HG03558 (cell line): ENCODE data around the gene CDH4.

Experiments
- ATAC-seq: cut with Tn5 transposase; IDR thresholded peaks from one replicate; pipeline ENCODE4 v1.9.1; 2021; ENCODE audit warnings: moderate number of reproducible peaks; ENCODE audit not compliant: unreplicated experiment; ENCODE audit errors: extremely low read depth

The CDH4 gene

DNA sequence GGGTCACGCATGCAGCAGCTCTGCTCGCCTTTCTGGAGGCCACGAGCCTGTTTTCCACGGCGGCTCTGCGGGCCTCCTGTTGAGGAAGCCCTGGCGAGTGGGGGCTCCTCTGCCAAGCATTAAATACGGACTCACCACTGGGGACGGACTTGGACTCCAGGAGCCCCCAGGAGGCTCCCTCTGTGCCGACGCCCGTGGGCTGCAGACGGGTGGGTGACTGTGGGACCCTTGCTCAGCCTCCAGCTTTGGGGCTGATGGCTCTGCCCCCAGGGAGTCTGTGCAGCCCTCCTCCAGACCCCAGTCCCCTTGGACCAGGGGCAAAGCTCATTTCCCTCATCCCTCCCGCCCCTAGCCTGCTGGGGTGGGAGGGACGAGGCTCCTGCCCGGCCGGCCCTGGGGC is 577.5 kb downstream of the CDH4 start:
- ATAC-seq: no peak

DNA sequence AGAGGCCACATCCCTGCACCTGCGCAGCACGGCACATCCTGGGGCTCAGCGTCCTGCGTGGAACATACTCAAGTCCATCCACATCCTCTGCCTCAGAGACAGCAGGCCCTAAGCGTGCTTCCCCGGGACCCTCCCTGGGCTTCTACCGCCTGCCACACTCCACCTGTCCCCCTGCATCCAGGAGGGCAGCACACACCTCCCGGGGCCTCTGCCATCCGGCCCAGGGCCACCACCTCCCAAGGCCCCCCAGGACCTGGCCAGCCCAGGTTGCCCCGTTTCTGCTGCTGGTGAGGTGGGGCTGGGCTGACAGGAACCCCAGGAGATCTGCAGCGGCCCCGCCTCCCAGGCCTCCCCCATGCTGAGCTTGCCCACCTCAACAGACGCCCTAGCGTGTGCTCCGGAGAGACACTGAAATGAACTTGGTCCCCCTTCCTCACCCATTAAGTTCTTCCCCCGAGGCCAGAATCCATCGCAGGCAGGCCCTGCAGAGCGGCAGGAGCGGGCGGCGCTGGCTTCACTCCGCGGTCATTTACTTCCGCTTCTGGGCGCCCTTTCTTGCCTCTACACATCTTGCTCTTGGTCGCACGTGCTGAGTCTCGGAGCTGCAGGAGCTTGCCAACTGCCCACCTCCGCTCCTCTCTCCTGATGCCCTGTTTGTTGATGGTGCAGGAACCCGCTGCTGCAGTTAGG is 578.3 kb downstream of the CDH4 start:
- no peak for ATAC-seq

DNA sequence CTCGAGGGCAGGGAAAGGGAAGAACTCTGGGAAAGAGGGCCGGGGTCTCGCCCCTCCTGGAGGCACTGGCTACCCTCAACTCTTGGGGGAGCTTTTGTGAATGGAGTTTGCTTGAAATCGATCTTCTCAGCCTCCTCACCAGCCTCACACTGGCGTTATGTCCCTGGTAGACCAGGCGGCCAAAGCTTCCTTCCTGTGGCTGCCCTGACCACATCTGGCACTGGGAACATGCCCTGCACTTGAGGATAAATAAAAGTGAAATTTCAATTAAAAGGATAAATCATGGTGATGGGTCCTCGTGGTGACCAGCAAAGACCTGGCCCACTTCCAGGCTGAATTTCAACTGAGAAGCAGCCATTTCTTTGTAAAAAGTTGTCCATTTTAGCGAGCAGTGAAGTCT is 578.9 kb downstream of the CDH4 start:
- no peak for ATAC-seq

DNA sequence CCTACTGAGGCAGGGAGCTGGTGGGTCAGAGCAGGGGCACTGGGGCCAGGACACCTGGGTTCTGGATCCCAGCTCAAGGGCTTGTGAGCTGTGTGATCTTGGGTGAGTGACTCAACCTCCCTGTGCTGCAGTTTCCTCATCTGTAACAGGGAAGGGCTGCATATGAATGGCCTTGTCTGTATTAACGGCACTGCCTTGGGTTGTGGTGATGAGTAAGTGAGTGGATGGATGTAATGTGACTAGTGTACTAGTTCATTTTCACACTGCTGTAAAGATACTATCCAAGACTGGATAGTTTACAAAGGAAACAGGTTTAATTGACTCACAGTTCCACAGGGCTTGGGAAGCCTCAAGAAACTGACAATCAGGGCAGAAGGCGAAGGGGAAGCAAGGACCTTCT is 580.1 kb downstream of the CDH4 start:
- ATAC-seq: no peak

DNA sequence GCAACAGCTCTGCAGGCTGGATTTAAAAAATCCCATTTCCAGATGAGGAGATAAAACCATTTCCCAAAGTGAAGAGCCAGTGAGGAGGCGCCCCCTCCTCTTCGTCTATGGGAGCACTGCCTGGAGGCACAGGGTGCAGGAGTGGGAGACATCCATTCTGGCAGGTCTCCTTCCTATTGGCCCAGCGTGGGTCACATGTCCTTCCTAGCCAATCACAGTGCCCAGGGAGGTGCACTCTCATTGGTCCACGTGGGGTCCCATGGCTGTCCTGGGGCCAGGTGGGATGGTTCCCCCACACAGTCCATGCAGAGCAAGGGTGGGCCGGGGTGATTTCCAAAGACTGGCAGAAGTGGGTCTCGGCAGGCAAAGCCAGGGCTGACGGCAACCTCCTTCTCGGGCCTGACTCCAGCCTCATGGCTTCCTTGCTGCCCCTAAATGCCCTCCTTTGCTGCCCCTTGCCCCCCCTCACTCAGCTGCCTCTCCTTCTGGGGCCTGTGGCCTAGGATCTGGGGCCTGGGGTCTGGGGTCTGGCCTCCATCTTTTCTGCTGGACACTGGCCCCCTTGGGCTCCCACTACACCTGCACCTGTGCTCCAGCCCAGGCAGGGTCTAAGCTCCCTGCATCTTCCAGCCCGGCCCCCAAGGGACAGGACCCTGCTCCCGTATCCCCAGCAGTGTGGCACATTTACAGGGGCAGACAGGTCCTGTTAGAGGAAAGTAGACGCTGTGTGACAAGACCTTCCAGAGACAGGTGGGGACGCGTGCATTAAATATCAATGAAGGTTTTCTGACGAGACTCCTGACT is 581.9 kb downstream of the CDH4 start:
- ATAC-seq: no peak

DNA sequence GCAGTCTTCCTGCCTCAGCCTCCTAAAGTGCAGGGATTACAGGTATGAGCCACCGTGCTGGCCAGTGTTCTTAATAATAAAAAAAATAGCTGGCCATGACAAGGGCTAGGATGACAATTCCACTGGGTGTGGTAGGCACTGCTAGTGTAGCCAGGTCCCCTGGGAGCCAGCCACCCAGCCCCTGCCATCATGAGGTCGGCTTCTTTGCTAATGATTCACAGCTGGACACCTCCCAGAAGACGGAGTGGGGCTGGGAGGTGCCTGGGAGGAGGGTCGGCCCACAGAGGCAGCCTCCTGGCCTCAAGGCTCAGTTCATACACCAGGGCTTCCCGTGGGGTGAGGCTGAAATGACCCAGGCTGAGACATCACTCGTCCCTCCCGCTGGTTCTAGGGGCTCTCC is 583.2 kb downstream of the CDH4 start:
- no peak for ATAC-seq

DNA sequence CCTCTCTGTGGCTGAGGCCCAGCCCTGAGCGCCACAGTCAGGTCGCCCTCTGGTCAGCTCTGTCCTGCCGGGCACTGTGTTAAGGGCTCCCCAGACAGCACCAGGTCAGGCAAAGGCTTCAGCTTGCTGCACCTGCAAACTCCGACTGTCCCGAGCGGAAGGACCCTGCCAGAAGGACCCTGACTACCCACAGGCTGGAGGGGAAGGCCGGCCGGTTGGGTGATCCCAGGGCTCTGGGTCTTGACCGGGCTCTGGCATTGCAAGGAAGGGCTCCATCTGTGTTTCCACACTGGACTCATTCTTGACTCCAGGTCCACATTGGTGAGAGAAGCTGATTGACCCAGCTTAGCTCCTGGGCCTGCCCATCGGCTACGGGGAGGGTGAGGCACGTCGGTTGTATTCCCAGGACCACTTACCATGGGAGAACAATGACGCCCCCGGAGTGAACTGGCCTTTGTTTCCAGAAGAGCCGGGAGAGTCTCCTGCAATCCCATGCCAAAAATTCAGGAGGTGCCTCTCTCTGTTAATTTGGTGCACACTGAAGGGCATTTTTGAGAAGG is 583.8 kb downstream of the CDH4 start:
- no peak for ATAC-seq

DNA sequence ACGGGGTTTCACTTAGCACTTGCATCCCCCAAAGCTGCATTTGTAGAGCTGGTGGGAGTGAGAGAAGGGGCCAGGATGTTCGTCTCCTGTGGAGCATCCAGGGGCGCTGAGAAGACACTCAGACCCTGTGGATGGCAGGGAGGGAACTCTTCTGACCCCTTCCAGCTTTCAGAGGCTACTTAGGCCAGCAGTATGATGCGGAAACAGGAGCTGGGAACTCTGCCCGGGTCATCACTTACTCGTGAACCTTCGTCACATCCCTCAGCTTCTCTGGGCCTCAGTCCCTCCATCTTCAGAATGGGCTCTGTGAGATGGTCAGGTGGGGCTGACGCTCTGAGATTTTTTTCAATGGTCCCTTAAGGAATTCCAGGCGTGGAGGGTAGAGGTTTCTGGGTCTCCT is 585.1 kb downstream of the CDH4 start:
- no peak for ATAC-seq

DNA sequence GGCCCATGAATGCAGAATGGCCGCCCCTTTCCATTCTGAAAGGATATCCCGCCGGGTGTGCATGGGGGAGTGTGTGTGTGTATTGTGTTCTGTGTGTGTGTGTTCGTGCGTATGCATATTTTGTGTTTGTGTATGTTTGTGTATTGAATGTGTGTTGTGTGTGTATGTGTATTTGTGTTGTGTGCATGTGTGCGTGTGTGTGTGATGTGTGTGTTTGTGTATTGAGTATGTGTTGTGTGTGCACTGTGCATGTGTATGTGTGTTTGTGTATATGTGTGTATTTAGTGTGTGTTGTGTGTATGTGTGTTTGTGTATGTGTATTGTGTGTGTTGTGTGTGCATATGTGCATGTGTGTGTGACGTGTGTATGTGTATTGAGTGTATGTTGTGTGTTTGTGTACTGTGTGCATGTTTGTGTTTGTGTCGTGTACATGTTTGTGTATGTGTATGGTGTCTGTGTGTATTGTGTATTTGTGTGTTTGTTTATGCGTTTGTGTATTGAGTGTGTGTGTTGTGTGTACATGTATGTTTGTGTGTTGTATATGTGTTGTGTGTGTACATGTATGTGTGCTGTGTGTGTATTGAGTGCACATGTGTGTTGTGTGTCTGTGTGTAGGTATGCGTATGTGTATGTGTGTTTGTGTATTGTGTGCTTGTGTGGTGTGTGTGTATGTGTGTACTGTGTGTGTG is 587.3 kb downstream of the CDH4 start:
- ATAC-seq: no peak

DNA sequence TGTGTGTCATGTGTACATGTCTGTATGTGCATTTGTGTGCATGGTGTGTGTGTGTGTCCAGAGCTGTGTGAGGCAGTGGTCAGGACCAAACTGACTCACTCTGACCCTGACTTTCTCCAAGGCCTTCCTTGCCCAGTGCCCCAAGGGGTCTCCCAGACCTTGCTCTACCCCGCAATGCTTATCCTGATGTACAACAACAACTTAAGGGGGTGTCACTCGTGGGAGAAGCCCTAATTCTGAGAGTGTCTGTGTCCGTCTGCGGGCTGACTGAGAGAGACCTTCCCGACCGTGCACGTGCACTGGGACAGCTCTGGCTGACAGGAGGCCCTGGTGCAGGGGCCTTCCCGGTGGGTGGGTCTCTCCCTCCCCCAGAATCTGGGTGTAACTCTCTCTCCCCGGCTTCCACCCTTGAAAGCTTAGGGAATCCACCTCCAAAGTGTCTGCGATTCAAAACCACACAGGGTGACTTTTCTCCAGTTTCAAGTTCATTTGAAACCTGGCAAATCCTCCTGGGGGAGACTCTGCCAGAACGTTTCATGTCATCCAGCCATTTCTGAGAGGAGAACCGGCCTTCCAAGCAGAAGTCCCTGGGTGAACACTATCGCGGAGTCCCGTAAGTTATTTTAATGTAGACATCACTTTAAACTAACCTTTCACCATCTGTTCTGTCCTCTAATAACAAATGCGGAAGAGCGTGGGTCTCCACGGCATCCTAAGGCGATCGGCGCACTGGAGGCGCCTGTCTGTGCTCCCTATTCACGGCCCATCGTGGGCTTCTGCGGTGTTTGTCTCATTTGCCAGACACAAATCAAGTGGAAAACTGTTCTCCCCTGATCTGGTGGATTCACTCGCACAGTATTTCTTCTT is 588.1 kb downstream of the CDH4 start:
- no peak for ATAC-seq

DNA sequence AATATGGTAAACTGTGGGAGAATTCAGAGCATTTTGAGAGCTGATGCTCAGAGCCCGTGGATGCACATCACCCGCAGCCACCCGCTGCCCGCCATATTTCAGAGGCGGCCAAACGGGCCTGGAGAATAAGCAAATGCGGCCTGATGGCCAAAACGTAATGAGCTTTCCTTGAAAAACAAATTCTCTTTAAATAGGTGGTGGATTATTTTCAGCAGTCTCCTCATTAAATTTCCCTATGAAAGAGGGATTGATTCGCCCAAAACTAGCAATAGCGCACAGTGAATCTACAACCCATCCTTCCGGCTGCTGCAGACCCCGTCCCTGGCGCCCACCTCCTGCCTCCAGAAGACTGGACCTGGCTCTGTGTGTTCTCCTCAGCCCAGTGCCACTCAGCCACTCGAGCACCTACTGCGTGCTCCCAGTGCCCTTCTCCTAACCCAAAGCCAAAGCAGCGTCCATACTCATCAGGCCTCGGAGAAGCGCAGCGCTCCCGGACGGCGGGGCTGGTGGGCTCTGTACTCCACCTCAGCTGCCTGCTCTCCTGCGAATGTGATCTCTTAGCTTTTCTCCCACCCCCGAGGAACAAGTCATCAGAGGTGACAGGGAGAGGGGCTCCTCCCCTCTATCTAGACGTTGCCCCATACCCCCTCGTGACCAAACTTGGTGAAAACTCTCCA is 588.9 kb downstream of the CDH4 start:
- ATAC-seq: no peak

DNA sequence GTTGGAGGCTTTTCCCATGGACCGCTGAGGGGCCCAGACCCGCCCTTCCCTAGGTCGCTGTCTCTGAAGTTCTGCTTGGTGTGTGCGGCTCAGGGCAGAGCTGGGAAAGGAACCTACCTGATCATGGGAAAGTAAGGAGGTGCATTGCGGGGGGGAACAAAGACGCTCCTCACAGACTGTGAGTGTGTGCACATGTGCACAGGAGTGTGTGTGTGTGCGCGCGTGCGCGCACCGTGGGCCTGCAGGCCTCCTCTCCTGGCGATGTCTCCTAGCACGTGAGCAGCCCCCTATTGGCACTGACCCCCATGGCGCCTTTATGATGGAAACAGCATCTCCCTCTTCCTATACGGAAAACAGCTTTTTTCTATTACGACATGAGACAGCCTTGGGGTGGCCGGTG is 589.5 kb downstream of the CDH4 start:
- ATAC-seq: no peak

DNA sequence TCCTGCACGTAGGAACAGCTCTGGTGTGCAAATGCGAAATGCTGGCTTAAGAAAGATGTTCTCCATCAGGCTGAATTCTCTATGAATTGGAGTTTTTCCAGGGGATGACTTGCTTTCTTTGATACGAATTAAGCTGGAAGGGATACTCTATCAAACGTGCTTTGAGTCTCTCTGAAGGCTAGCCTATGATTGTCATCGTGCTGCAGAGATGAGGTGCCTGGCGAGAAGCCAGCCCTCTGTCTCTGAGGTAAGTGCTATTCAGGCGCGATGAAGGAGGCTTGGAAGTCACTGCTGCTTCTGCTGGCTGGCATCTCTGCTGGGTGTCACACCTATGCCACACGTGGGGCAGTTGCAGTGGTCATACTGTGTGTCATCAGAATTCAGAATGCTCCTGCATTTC is 589.9 kb downstream of the CDH4 start:
- ATAC-seq: no peak

DNA sequence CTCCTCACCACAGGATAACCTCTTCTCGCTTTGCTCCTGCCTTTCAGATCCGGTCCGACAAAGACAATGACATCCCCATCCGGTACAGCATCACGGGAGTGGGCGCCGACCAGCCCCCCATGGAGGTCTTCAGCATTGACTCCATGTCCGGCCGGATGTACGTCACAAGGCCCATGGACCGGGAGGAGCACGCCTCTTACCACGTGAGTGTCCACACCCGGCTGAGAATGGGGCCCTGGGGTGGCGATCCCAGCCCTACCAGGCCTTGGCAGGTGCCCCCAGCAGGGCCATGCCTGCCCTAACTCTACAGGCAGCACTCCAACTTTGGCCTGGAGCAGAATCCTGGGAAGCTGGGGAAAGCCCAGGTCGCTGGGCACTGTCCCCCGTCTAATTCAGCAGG is 592.6 kb downstream of the CDH4 start:
- no peak for ATAC-seq

DNA sequence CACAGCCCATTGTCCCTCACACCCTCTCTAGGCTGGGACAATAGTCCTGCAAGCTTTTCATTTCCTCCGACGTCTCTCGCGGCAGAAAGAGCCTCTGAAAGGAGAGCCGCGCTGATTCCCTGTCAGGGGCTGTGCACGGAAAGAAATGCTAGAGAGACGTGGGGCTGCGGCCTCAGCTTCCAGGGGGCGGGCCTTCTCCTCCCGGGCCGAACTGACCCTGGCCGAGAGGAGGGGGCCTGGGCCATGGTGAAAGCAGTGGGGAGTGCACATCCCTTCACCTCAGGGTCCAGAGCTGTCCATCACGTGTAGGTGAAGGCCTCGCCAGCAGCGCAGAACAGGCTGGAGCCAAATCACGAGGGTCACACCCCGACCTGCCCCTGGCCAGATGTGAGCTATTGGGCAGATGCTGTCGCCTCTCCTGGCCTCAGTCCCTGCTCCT is 593.2 kb downstream of the CDH4 start:
- no peak for ATAC-seq

DNA sequence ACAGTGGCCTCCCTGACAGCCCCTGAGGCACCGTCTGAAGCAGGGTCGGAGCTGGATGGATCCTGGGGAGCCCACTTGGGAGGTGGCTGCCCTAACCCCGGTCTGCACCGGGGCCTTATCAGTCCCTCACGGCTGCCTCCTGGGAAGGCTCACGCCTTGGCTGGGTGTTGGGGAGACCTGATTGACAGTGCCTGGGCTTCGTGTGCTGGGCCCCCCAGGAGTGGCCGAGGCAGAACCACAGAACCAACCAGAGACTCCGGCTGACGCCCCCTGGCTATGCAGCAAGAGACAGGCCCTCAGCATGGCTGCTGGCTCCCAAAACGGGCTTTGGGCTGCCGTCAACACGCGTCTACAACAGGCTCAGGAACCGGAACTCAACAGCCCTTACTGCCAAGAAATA is 594.0 kb downstream of the CDH4 start:
- no peak for ATAC-seq

DNA sequence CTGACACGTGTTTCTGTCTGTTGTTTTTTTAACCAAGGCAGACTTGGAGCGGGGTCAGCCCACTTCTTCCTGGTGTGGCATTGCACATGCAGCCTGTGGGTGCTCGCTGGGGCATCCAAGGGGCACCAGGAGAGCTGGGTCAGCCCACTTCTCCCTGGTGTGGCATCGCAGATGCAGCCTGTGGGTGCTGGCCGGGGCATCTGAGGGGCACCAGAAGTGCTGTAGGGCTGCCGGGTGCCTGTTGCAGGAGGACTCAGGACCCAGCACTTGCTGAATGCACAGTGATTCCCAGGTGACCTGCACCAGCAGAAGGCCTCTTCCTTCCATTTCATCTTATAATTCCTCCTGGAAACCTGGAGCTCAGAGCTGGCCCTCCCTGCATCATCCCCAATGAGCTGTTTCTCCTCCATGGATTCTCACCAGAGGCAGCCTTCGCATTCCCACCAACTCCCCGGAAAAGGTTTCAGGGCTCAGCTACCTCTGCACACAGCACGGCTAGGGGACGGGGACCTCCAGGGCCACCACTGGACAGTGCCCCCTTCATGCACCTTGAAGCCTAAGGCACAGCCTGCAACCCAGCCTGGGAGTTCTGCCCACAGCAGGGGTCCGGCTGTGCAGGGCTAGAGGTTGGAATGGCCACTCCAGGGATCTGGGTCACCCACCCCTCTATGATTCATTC is 594.8 kb downstream of the CDH4 start:
- ATAC-seq: no peak

DNA sequence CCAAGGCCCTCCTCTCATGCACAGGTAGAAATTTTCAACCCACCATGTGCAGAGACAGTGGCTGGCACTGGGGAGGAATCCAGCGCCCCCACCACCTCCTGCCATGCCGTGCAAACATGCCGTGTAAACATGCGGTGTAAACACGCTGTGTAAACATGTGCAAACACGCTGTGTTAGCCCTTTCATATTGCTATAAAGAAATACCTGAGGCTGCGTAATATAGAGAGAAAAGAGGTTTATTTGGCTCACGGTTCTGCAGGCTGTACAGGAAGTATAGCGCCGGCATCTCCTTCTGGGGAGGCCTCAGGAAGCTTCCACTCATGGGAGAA is 595.3 kb downstream of the CDH4 start:
- no peak for ATAC-seq

DNA sequence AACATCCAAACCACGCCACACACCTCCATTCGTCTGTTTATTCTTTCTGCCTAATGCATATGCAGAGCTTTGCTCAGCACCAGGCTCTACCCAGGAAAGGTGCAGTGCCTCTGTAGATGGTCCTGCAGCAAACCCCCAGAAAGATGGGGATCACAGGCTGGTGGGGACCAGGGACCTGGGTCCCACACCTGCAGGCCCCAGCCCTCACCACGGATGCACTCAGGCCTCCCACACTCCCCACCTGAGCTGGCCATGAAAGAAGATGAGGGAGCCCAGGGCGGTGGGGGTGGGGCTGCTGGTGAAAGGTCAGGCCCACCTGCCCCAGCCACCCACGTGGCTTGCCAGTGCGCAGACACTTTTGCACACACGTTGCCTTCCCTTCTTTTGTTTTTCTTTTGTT is 595.9 kb downstream of the CDH4 start:
- no peak for ATAC-seq
